WTC11 (cell line): Measurements from ENCODE around the gene FOXN3. TPM values are rescaled to one million over a fixed set of nuclear protein-coding genes. Genes with fewer than 3 reads are reported as not detected.

Source experiments
- ATAC-seq: fragments of 200-7000 bp; cut with Tn5 transposase; 2 replicates; pipeline ENCODE4 v1.10.0; 2021; ENCODE audit warnings: mild to moderate bottlenecking, moderate library complexity
- CTCF ChIA-PET: fragments of 300-600 bp; sonication (Branson Sonifier 250); formaldehyde crosslinking; loops from one replicate; lab custom pipeline; 2021; ENCODE audit warnings: antibody characterized with exemption; lab: Charles Lee
- POLR2A ChIA-PET: fragments of 350-600 bp; sonication (Branson Sonifier 250); formaldehyde crosslinking; loops from one replicate; lab custom pipeline; 2021; ENCODE audit warnings: antibody characterized with exemption; lab: Charles Lee
- DNase-seq: peaks from one replicate; pipeline ENCODE4 v3.0.0; 2021; ENCODE audit warnings: low spot score
- H3K27ac Mint-ChIP-seq: 2 replicates; pipeline ENCODE4 v1.8.0; 2021; ENCODE audit warnings: mixed read lengths
- H3K27me3 Mint-ChIP-seq: 2 replicates; pipeline ENCODE4 v1.8.0; 2021; ENCODE audit warnings: low read depth, mild to moderate bottlenecking, moderate library complexity, mixed read lengths
- H3K36me3 Mint-ChIP-seq: 2 replicates; pipeline ENCODE4 v1.8.0; 2021; ENCODE audit warnings: mixed read lengths
- H3K4me1 Mint-ChIP-seq: 2 replicates; pipeline ENCODE4 v1.8.0; 2022; ENCODE audit warnings: mixed read lengths
- H3K4me3 Mint-ChIP-seq: 2 replicates; pipeline ENCODE4 v1.8.0; 2021; ENCODE audit warnings: mild to moderate bottlenecking, moderate library complexity, mixed read lengths
- H3K9me3 Mint-ChIP-seq: 2 replicates; pipeline ENCODE4 v1.8.0; 2021; ENCODE audit warnings: mixed read lengths
- ELF4 ChIP-seq: sonication (generic); formaldehyde crosslinking; IDR thresholded peaks from 2 replicates; pipeline ENCODE4 v1.8.1; 2022; ENCODE audit warnings: low read depth, mild to moderate bottlenecking, moderate library complexity, missing genetic modification reagents
- FOXJ3 ChIP-seq: sonication (generic); formaldehyde crosslinking; IDR thresholded peaks from 2 replicates; pipeline ENCODE4 v1.9.0; 2021; ENCODE audit warnings: missing genetic modification reagents, mild to moderate bottlenecking, borderline replicate concordance
- FOXK1 ChIP-seq: sonication (generic); formaldehyde crosslinking; IDR thresholded peaks from 2 replicates; pipeline ENCODE4 v1.8.0; 2022; ENCODE audit warnings: mild to moderate bottlenecking, moderate library complexity, missing genetic modification reagents
- GTF2I ChIP-seq: fragments of 250-450 bp; sonication (Bioruptor Pico); conservative IDR thresholded peaks from 2 replicates; pipeline ENCODE4 v1.4.0; 2021; ENCODE audit warnings: mild to moderate bottlenecking
- HMGA2 ChIP-seq: fragments of 250-450 bp; sonication (Bioruptor Pico); IDR thresholded peaks from 2 replicates; pipeline ENCODE4 v1.4.0; 2021; ENCODE audit warnings: mild to moderate bottlenecking, moderate library complexity
- OVOL2 ChIP-seq: fragments of 250-450 bp; sonication (Bioruptor Pico); IDR thresholded peaks from 2 replicates; pipeline ENCODE4 v1.9.0; 2021; ENCODE audit warnings: mild to moderate bottlenecking, borderline replicate concordance
- SMAD4 ChIP-seq: sonication (generic); formaldehyde crosslinking; IDR thresholded peaks from 2 replicates; pipeline ENCODE4 v1.8.0; 2022; ENCODE audit warnings: mild to moderate bottlenecking, missing genetic modification reagents
- ZNF317 ChIP-seq: sonication (generic); formaldehyde crosslinking; IDR thresholded peaks from 2 replicates; pipeline ENCODE4 v1.8.1; 2023; ENCODE audit warnings: low read depth, mild to moderate bottlenecking, moderate library complexity, missing genetic modification reagents, borderline replicate concordance
- total RNA-seq: library from RNA; stranded (reverse); gene quantifications from 3 replicates; pipeline ENCODE4 v1.2.3, GENCODE V29; 2021
- TF ChIP-seq, protein P1 (sequence below): sonication (generic); formaldehyde crosslinking; IDR thresholded peaks from 2 replicates; pipeline ENCODE4 v1.8.1; 2023; ENCODE audit warnings: mild to moderate bottlenecking, missing genetic modification reagents
- TF ChIP-seq, protein P2 (sequence below): fragments of 200-600 bp; IDR thresholded peaks from 2 replicates; pipeline ENCODE4 v1.8.0; 2022; ENCODE audit warnings: antibody characterized with exemption
- TF ChIP-seq, protein P3 (sequence below): sonication (generic); formaldehyde crosslinking; IDR thresholded peaks from 2 replicates; pipeline ENCODE4 v1.8.1; 2022; ENCODE audit warnings: mild to moderate bottlenecking, missing genetic modification reagents, moderate library complexity, borderline replicate concordance
- TF ChIP-seq, protein P4 (sequence below): fragments of 250-450 bp; sonication (Bioruptor Pico); IDR thresholded peaks from 2 replicates; pipeline ENCODE4 v1.9.0; 2021; ENCODE audit warnings: mild to moderate bottlenecking
- TF ChIP-seq, protein P5 (sequence below): sonication (generic); formaldehyde crosslinking; IDR thresholded peaks from 2 replicates; pipeline ENCODE4 v1.8.1; 2023; ENCODE audit warnings: mild to moderate bottlenecking, missing genetic modification reagents
- TF ChIP-seq, protein P6 (sequence below): sonication (generic); formaldehyde crosslinking; IDR thresholded peaks from 2 replicates; pipeline ENCODE4 v1.8.1; 2022; ENCODE audit warnings: low read depth, missing genetic modification reagents, borderline replicate concordance
- TF ChIP-seq, protein P7 (sequence below): sonication (generic); formaldehyde crosslinking; IDR thresholded peaks from 2 replicates; pipeline ENCODE4 v1.8.1; 2023; ENCODE audit warnings: mild to moderate bottlenecking, moderate library complexity, missing genetic modification reagents
- TF ChIP-seq, protein P8 (sequence below): sonication (generic); formaldehyde crosslinking; IDR thresholded peaks from 2 replicates; pipeline ENCODE4 v1.8.0; 2022; ENCODE audit warnings: mild to moderate bottlenecking, missing genetic modification reagents

The FOXN3 gene
- total RNA-seq, 1 experiment from 2014 or later, result 170 TPM

DNA sequence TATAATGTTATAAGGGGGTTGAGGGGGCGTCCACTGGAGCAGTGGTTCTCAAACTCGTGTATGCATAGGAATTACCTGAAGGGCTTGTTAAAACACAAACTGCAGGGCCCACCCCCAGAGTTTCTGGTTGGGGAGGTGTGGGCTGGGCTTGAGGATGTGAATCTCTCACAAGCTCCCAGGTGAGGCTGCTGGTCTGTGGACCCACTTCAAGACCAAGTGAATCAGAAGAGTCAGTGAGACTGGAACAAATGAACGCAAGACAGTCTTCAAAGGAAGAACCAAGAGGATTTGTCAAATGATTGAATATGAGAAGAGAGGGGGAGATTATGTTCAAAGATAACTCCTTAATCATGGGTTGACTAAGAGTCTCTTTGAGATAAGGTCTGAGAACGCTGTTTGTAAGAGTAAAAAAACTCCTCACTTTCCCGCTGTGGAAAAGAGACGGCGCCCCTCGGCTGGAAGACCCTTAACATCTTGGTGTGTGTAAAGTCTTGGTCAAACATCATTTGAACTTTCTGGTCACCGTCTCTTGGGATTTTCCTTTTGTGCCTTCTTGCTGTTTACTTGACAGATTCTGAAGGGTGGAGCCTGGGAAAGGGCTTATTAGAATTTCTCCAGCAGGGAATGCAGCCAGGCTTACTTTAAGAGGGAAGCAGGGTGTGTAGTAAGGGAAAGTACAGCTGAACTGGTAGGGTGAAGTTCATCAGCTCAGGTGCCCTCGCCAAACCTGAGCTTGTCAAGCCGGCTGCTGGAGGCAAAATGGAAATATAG lies 5.3 kb upstream of the FOXN3 start:
- Mint-ChIP-seq H3K27ac (peak overlapping the region; percentile 22), H3K27me3 (no peaks in the 10 kb centered on the region), H3K4me1 (peaks cover 67% of the 10 kb centered on the region), H3K4me3 (no peak overlapping the region), H3K9me3 (no peaks in the 10 kb centered on the region), H3K36me3 (peaks cover 7% of the 10 kb centered on the region)
- ATAC-seq, result no peak
- no peak for DNase-seq
- ChIA-PET CTCF (interaction anchor here (0.5 kb wide), 1 partner anchor 111 kb away, joined by 5 read pairs; no protein-coding TSS in a partner anchor), POLR2A (no interaction called here)
- TF ChIP-seq, protein P1, sequence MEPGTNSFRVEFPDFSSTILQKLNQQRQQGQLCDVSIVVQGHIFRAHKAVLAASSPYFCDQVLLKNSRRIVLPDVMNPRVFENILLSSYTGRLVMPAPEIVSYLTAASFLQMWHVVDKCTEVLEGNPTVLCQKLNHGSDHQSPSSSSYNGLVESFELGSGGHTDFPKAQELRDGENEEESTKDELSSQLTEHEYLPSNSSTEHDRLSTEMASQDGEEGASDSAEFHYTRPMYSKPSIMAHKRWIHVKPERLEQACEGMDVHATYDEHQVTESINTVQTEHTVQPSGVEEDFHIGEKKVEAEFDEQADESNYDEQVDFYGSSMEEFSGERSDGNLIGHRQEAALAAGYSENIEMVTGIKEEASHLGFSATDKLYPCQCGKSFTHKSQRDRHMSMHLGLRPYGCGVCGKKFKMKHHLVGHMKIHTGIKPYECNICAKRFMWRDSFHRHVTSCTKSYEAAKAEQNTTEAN (CRISPR knock-in tag), result no peak
- TF ChIP-seq OVOL2 (CRISPR knock-in tag) (no peak), ZNF317 (CRISPR knock-in tag) (no peak), FOXK1 (no peak), FOXJ3 (CRISPR knock-in tag) (no peak)
- TF ChIP-seq, protein P2, sequence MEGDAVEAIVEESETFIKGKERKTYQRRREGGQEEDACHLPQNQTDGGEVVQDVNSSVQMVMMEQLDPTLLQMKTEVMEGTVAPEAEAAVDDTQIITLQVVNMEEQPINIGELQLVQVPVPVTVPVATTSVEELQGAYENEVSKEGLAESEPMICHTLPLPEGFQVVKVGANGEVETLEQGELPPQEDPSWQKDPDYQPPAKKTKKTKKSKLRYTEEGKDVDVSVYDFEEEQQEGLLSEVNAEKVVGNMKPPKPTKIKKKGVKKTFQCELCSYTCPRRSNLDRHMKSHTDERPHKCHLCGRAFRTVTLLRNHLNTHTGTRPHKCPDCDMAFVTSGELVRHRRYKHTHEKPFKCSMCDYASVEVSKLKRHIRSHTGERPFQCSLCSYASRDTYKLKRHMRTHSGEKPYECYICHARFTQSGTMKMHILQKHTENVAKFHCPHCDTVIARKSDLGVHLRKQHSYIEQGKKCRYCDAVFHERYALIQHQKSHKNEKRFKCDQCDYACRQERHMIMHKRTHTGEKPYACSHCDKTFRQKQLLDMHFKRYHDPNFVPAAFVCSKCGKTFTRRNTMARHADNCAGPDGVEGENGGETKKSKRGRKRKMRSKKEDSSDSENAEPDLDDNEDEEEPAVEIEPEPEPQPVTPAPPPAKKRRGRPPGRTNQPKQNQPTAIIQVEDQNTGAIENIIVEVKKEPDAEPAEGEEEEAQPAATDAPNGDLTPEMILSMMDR, result no peak
- TF ChIP-seq, protein P3, sequence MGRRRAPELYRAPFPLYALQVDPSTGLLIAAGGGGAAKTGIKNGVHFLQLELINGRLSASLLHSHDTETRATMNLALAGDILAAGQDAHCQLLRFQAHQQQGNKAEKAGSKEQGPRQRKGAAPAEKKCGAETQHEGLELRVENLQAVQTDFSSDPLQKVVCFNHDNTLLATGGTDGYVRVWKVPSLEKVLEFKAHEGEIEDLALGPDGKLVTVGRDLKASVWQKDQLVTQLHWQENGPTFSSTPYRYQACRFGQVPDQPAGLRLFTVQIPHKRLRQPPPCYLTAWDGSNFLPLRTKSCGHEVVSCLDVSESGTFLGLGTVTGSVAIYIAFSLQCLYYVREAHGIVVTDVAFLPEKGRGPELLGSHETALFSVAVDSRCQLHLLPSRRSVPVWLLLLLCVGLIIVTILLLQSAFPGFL (CRISPR knock-in tag), result no peak
- TF ChIP-seq, protein P4, sequence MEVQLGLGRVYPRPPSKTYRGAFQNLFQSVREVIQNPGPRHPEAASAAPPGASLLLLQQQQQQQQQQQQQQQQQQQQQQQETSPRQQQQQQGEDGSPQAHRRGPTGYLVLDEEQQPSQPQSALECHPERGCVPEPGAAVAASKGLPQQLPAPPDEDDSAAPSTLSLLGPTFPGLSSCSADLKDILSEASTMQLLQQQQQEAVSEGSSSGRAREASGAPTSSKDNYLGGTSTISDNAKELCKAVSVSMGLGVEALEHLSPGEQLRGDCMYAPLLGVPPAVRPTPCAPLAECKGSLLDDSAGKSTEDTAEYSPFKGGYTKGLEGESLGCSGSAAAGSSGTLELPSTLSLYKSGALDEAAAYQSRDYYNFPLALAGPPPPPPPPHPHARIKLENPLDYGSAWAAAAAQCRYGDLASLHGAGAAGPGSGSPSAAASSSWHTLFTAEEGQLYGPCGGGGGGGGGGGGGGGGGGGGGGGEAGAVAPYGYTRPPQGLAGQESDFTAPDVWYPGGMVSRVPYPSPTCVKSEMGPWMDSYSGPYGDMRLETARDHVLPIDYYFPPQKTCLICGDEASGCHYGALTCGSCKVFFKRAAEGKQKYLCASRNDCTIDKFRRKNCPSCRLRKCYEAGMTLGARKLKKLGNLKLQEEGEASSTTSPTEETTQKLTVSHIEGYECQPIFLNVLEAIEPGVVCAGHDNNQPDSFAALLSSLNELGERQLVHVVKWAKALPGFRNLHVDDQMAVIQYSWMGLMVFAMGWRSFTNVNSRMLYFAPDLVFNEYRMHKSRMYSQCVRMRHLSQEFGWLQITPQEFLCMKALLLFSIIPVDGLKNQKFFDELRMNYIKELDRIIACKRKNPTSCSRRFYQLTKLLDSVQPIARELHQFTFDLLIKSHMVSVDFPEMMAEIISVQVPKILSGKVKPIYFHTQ (CRISPR knock-in tag), result no peak
- TF ChIP-seq, protein P5, sequence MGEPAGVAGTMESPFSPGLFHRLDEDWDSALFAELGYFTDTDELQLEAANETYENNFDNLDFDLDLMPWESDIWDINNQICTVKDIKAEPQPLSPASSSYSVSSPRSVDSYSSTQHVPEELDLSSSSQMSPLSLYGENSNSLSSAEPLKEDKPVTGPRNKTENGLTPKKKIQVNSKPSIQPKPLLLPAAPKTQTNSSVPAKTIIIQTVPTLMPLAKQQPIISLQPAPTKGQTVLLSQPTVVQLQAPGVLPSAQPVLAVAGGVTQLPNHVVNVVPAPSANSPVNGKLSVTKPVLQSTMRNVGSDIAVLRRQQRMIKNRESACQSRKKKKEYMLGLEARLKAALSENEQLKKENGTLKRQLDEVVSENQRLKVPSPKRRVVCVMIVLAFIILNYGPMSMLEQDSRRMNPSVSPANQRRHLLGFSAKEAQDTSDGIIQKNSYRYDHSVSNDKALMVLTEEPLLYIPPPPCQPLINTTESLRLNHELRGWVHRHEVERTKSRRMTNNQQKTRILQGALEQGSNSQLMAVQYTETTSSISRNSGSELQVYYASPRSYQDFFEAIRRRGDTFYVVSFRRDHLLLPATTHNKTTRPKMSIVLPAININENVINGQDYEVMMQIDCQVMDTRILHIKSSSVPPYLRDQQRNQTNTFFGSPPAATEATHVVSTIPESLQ (CRISPR knock-in tag), result no peak

DNA sequence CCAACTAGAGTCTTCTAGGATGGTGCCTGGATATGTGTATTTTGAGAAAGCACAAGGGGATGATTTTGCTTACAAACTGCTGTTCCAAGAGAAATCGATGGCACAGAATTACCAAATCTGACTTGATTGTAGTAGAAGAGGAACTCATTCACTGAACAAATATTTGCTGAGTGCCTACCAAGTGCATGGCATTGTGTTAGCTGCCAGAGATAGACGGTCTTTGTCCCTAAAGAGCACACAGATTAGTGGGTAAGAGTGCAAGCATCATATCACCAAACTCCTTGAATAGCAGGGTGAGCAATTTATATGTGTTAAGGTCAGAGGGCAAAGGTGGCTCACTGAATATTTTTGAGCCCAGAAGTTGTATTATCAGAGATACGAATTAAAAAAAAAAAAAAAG lies 3.5 kb upstream of the FOXN3 start:
- CTCF ChIA-PET, result interaction anchor here (0.6 kb wide), 1 partner anchor 22 kb away, joined by 3 read pairs; no protein-coding TSS in a partner anchor
- POLR2A ChIA-PET, result no interaction called here
- DNase-seq (no peak), ATAC-seq (no peak)
- peak overlapping the region; percentile 15; the same call in 1 of the 2 replicates for H3K27ac Mint-ChIP-seq
- no peak overlapping the region for H3K4me3 Mint-ChIP-seq
- H3K27me3 Mint-ChIP-seq, result no peaks in the 10 kb centered on the region
- peaks cover 65% of the 10 kb centered on the region for H3K4me1 Mint-ChIP-seq
- no peaks in the 10 kb centered on the region for H3K9me3 Mint-ChIP-seq
- H3K36me3 Mint-ChIP-seq, result peaks cover 8% of the 10 kb centered on the region; the same call in 1 of the 2 replicates
- TF ChIP-seq, protein P1 (CRISPR knock-in tag), result no peak
- TF ChIP-seq GTF2I (CRISPR knock-in tag), result no peak
- no peak for TF ChIP-seq SMAD4 (CRISPR knock-in tag)
- no peak for TF ChIP-seq ELF4 (CRISPR knock-in tag)
- TF ChIP-seq HMGA2 (CRISPR knock-in tag), result no peak
- TF ChIP-seq, protein P6, sequence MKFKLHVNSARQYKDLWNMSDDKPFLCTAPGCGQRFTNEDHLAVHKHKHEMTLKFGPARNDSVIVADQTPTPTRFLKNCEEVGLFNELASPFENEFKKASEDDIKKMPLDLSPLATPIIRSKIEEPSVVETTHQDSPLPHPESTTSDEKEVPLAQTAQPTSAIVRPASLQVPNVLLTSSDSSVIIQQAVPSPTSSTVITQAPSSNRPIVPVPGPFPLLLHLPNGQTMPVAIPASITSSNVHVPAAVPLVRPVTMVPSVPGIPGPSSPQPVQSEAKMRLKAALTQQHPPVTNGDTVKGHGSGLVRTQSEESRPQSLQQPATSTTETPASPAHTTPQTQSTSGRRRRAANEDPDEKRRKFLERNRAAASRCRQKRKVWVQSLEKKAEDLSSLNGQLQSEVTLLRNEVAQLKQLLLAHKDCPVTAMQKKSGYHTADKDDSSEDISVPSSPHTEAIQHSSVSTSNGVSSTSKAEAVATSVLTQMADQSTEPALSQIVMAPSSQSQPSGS (CRISPR knock-in tag), result no peak
- TF ChIP-seq, protein P7, sequence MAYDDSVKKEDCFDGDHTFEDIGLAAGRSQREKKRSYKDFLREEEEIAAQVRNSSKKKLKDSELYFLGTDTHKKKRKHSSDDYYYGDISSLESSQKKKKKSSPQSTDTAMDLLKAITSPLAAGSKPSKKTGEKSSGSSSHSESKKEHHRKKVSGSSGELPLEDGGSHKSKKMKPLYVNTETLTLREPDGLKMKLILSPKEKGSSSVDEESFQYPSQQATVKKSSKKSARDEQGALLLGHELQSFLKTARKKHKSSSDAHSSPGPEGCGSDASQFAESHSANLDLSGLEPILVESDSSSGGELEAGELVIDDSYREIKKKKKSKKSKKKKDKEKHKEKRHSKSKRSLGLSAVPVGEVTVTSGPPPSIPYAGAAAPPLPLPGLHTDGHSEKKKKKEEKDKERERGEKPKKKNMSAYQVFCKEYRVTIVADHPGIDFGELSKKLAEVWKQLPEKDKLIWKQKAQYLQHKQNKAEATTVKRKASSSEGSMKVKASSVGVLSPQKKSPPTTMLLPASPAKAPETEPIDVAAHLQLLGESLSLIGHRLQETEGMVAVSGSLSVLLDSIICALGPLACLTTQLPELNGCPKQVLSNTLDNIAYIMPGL (CRISPR knock-in tag), result no peak
- TF ChIP-seq, protein P8, sequence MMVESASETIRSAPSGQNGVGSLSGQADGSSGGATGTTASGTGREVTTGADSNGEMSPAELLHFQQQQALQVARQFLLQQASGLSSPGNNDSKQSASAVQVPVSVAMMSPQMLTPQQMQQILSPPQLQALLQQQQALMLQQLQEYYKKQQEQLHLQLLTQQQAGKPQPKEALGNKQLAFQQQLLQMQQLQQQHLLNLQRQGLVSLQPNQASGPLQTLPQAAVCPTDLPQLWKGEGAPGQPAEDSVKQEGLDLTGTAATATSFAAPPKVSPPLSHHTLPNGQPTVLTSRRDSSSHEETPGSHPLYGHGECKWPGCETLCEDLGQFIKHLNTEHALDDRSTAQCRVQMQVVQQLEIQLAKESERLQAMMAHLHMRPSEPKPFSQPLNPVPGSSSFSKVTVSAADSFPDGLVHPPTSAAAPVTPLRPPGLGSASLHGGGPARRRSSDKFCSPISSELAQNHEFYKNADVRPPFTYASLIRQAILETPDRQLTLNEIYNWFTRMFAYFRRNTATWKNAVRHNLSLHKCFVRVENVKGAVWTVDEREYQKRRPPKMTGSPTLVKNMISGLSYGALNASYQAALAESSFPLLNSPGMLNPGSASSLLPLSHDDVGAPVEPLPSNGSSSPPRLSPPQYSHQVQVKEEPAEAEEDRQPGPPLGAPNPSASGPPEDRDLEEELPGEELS (CRISPR knock-in tag), result no peak
